ENCODE measurements around the gene PCGF2. TPM values are rescaled to one million over a fixed set of nuclear protein-coding genes. Genes with fewer than 3 reads are reported as not detected.

Gene PCGF2
- total RNA-seq, 4 donors from 2014 or later, result 3.2 to 17.0 (median 6.1) TPM

GRCh38 chr17:38724337-38724988, 23.7 kb downstream of the PCGF2 start:
- no peak for DNase-seq (ENCODE audit: low spot score)
- TF ChIP-seq, protein P1, sequence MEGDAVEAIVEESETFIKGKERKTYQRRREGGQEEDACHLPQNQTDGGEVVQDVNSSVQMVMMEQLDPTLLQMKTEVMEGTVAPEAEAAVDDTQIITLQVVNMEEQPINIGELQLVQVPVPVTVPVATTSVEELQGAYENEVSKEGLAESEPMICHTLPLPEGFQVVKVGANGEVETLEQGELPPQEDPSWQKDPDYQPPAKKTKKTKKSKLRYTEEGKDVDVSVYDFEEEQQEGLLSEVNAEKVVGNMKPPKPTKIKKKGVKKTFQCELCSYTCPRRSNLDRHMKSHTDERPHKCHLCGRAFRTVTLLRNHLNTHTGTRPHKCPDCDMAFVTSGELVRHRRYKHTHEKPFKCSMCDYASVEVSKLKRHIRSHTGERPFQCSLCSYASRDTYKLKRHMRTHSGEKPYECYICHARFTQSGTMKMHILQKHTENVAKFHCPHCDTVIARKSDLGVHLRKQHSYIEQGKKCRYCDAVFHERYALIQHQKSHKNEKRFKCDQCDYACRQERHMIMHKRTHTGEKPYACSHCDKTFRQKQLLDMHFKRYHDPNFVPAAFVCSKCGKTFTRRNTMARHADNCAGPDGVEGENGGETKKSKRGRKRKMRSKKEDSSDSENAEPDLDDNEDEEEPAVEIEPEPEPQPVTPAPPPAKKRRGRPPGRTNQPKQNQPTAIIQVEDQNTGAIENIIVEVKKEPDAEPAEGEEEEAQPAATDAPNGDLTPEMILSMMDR (IDR thresholded peaks at IDR 0.05), result no peak
- no peak for ATAC-seq (ENCODE audit: low FRiP score)

DNA sequence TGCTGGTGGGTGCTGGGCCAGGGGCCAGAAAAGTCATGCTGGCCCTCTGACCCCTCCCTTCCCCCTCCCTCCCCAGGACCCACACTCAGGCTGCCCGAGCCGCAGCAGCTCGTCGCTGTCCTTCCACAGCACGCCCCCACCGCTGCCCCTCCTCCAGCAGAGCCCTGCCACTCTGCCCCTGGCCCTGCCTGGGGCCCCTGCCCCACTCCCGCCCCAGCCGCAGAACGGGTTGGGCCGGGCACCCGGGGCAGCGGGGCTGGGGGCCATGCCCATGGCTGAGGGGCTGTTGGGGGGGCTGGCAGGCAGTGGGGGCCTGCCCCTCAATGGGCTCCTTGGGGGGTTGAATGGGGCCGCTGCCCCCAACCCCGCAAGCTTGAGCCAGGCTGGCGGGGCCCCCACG, 26.3 kb downstream of the PCGF2 start:
- ATAC-seq (ENCODE audit: low FRiP score), result no peak
- TF ChIP-seq, protein P1 (IDR thresholded peaks at IDR 0.05), result no peak
- DNase-seq (ENCODE audit: low spot score), result no peak

GRCh38 chr17:38720941-38721340, 27.2 kb downstream of the PCGF2 start:
- no peak for ATAC-seq (ENCODE audit: low FRiP score)
- TF ChIP-seq, protein P1 (IDR thresholded peaks at IDR 0.05), result no peak
- DNase-seq (ENCODE audit: low spot score), result no peak

DNA sequence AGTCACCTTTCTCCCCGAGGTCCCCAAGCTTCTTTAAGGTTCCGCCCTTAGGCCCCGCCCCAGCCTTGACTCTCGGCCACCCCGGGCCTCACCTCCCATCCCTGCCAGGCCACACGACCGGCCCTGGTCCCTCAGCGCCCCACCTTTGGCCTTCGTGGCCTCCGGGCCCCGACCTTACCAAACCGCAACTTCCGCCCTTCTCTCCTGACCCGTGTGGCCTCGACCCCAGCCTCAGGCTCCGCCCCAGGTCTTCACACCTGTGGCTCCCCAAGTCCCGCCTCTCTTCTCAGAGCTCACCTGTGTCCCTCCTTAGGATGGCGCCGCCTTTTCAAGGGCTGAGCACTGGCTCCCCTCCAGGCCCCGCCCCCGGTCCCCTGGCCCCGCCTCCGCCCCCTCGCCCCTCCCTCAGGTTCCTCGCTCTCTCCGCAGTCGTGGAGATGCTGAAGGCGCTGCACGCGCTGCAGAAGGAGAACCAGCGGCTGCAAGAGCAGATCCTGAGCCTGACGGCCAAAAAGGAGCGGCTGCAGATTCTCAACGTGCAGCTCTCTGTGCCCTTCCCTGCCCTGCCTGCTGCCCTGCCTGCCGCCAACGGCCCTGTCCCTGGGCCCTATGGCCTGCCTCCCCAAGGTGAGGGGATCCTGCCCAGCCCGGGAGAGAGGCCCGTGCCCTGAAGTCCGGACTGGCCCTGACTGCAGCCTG, 28.0 kb downstream of the PCGF2 start:
- DNase-seq (ENCODE audit: low spot score), result no peak
- TF ChIP-seq, protein P1 (IDR thresholded peaks at IDR 0.05), result no peak
- no peak for ATAC-seq (ENCODE audit: low FRiP score)

- DNase-seq (ENCODE audit: low spot score) (no peak), ATAC-seq (ENCODE audit: low FRiP score) (no peak)
- TF ChIP-seq, protein P1 (IDR thresholded peaks at IDR 0.05), result no peak
These were observed 28.7 kb downstream of the PCGF2 start for GRCh38 chr17:38719289-38719942.

GRCh38 chr17:38717139-38717745, 30.9 kb downstream of the PCGF2 start:
- TF ChIP-seq, protein P1 (IDR thresholded peaks at IDR 0.05), result no peak
- DNase-seq (ENCODE audit: low spot score) (no peak), ATAC-seq (ENCODE audit: low FRiP score) (no peak)

Data from omental fat pad (tissue), 4 donors.